ACC112 (cell line): ENCODE results near the gene L2HGDH.

Experiments
- H2AFZ ChIP-seq: fragments of 200-600 bp; sonication (generic); one replicate; pipeline ENCODE4 v1.6.0; 2017; ENCODE audit warnings: antibody characterized with exemption, low read length; ENCODE audit not compliant: unreplicated experiment
- H3K27ac ChIP-seq: fragments of 200-600 bp; sonication (generic); 2 replicates; pipeline ENCODE4 v1.5.1; 2014; ENCODE audit warnings: low read depth, mild to moderate bottlenecking, antibody characterized with exemption, low read length, moderate library complexity
- H3K27me3 ChIP-seq: fragments of 200-600 bp; sonication (generic); 2 replicates; pipeline ENCODE4 v1.6.1; 2014; ENCODE audit warnings: mild to moderate bottlenecking, antibody characterized with exemption, low read length, moderate library complexity, mixed read lengths; ENCODE audit not compliant: insufficient read depth
- H3K36me3 ChIP-seq: fragments of 200-600 bp; sonication (generic); 2 replicates; pipeline ENCODE4 v1.6.1; 2016; ENCODE audit warnings: mild to moderate bottlenecking, antibody characterized with exemption, low read length, moderate library complexity, mixed read lengths; ENCODE audit not compliant: insufficient read depth
- H3K4me1 ChIP-seq: fragments of 200-600 bp; sonication (generic); one replicate; pipeline ENCODE4 v1.6.1; 2016; ENCODE audit warnings: low read length, mixed read lengths; ENCODE audit not compliant: insufficient read depth, unreplicated experiment, control insufficient read depth
- H3K4me3 ChIP-seq: fragments of 200-600 bp; sonication (generic); 2 replicates; pipeline ENCODE4 v1.5.1; 2014; ENCODE audit warnings: mild to moderate bottlenecking, low read depth, low read length
- H3K79me2 ChIP-seq: fragments of 200-600 bp; sonication (generic); one replicate; pipeline ENCODE4 v1.6.0; 2016; ENCODE audit warnings: low read length; ENCODE audit not compliant: control insufficient read depth, unreplicated experiment, insufficient read depth

L2HGDH gene

DNA sequence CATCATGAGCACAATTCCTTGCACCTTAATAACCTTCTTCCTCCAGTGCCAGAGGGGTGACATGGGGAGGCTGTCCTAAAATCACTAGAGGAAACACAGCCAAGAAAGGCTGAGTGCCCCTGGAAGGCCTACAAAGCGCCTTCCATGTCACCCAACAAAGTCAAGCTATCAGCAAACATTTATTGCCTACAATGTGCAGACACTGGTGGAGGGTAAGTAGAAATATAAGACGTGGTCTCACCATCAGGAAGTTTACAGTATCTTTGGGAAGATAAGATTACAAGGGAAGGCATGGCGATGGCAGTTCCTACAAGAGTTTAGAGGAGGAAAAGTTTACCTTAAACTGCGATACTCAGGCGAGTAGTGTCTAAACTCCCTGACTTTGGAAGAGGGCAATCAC is 28.0 kb upstream of the L2HGDH start:
- no peak overlapping the region for H3K4me3 ChIP-seq
- H2AFZ ChIP-seq, result no peak overlapping the region
- H3K27me3 ChIP-seq, result no peaks in the 10 kb centered on the region
- H3K27ac ChIP-seq, result no peak overlapping the region
- H3K4me1 ChIP-seq, result peaks cover 35% of the 10 kb centered on the region
- H3K79me2 ChIP-seq, result no peaks in the 10 kb centered on the region
- no peaks in the 10 kb centered on the region for H3K36me3 ChIP-seq

DNA sequence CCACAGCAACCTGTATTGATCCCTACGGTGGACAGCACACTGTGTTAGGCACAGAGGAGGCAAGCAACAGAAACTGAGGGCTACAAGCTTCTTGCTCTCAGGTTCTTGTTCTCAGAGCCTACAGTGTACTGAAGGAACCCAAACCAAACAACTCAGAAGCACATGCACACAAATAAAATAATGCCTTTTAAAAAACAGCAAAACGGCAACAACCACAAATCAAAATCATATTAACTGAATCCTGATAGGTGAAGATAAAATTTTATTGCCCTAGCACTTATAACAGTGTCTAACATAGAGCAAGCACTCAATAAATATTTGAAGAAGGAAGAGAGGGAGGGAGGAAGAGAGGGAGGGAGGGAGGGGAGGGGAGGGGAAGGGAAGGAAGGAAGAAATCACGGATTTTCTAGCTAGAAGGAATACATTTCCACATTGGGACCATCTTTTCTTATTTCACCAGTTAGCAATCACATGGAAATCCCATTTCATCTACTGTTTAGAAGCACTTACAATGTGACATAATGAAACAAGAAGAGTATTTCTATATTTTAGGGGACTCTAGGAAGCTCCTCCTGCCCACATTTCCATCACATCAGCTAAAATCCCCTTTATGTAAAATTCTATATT is 27.3 kb upstream of the L2HGDH start:
- H3K4me3 ChIP-seq, result no peak overlapping the region
- no peak overlapping the region for H2AFZ ChIP-seq
- no peaks in the 10 kb centered on the region for H3K36me3 ChIP-seq
- H3K79me2 ChIP-seq, result no peaks in the 10 kb centered on the region
- no peak overlapping the region for H3K27ac ChIP-seq
- H3K4me1 ChIP-seq, result peaks cover 28% of the 10 kb centered on the region
- no peaks in the 10 kb centered on the region for H3K27me3 ChIP-seq

GRCh38 chr14:50338587-50338986 is 26.6 kb upstream of the L2HGDH start:
- Histone ChIP-seq H3K36me3 (no peaks in the 10 kb centered on the region), H2AFZ (no peak overlapping the region), H3K79me2 (no peaks in the 10 kb centered on the region), H3K4me3 (no peak overlapping the region), H3K27me3 (no peaks in the 10 kb centered on the region), H3K27ac (no peak overlapping the region), H3K4me1 (peaks cover 20% of the 10 kb centered on the region)

DNA sequence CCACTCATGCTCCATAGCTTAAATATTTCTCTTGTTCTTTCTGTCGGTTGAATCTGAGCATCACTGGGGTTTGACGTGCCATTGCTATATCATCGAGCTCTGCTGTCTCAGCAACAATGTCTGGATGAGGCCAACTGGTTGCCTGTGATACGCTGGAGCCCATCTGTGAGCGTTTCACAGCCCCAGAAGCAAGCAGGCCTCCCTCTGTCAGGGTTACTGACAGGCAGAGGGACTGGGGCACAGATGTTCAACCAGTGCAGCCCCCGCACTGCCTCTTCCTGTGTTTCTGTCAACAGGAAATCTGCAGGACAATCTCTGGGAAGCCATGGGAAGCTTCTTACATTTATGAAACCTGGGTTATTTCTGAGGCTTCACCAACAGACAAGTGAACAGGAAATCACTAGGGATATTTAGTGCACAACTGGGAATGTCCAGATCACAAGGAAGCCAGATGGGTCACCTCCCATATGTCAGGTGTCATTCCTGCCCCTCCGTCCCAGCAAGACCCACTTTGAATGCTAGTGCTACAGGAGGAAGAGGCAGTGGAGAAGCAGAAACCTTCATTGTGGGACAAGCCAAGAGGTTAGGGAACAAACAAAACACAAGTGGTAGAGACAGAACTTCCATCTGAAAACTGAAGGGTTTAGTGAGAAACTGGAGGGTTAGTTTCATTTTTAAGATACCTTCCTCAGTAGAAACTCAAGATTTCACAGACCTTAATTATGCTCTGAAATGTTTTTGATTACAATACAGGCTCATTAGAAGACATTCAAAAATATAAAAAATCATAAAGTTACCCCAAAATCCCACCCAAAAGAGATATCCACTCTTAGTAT is 24.2 kb upstream of the L2HGDH start:
- Histone ChIP-seq H3K79me2 (no peaks in the 10 kb centered on the region), H3K36me3 (no peaks in the 10 kb centered on the region), H3K4me3 (no peak overlapping the region), H3K27me3 (no peaks in the 10 kb centered on the region), H3K4me1 (peaks cover 22% of the 10 kb centered on the region), H3K27ac (no peak overlapping the region), H2AFZ (no peak overlapping the region)

DNA sequence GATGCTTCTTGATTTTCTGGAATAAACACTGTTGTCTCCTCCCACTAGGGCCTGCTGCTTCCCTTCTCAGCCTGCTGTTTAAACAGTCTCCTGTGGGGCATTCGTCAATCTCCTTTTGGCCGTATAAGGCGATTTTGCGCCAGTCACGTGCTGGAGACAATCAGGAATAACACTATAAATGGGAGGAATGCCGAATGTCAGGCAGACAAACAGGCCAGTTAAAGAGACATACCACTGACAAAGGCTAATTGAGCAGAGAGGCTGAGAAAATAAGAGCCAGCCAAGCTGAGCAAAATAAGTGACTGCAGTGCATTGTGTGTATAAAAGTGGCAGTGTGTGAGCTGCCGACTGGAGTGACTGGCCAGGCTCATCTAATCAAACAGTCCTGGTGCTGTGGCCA is 23.4 kb upstream of the L2HGDH start:
- H3K4me1 ChIP-seq, result peaks cover 22% of the 10 kb centered on the region
- no peak overlapping the region for H3K4me3 ChIP-seq
- no peak overlapping the region for H2AFZ ChIP-seq
- no peak overlapping the region for H3K27ac ChIP-seq
- H3K79me2 ChIP-seq, result no peaks in the 10 kb centered on the region
- H3K27me3 ChIP-seq, result no peaks in the 10 kb centered on the region
- no peaks in the 10 kb centered on the region for H3K36me3 ChIP-seq

DNA sequence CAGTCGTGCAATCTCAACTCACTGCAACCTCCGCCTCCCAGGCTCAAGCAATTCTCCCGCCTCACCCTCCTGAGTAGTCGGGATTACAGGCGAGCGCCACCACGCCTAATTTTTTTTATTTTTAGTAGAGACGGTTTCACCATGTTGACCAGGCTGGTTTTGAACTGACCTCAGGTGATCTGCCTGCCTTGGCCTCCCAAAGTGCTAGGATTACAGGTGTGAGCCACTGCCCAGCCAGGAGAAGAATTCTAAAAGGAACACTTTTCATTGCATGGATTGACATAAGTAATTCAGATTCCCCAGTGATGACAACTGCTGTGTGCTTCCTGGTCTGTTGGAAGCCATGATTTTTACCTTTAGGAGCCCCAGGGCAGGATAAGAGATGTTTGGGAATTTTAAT is 22.2 kb upstream of the L2HGDH start:
- H2AFZ ChIP-seq, result no peak overlapping the region
- no peaks in the 10 kb centered on the region for H3K27me3 ChIP-seq
- no peak overlapping the region for H3K4me3 ChIP-seq
- no peaks in the 10 kb centered on the region for H3K36me3 ChIP-seq
- peaks cover 22% of the 10 kb centered on the region for H3K4me1 ChIP-seq
- H3K79me2 ChIP-seq, result no peaks in the 10 kb centered on the region
- H3K27ac ChIP-seq, result no peak overlapping the region

DNA sequence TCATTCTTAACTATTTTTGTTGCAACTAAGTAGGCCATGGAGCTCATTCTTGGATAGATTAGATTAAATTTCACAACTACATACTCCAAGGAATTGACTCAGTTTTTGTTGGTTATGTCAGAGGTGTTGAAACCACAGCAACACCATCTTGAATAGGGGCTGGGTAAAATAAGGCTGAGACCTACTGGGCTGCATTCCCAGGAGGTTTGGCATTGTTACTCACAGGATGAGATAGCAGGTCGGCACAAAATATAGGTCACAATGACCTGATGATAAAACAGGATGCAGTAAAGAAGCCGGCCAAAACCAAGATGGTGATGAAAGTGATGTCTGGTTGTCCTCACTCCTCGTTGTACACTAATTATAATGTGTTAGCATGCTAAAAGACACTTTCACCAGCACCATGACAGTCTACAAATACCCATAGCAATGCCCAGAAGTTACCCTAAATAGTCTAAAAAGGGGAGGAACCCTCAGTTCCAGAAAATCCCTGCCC is 21.0 kb upstream of the L2HGDH start:
- H3K79me2 ChIP-seq, result no peaks in the 10 kb centered on the region
- H3K36me3 ChIP-seq, result no peaks in the 10 kb centered on the region
- peaks cover 22% of the 10 kb centered on the region for H3K4me1 ChIP-seq
- H3K4me3 ChIP-seq, result no peak overlapping the region
- H2AFZ ChIP-seq, result no peak overlapping the region
- no peaks in the 10 kb centered on the region for H3K27me3 ChIP-seq
- peak overlapping the region; percentile 64 for H3K27ac ChIP-seq

DNA sequence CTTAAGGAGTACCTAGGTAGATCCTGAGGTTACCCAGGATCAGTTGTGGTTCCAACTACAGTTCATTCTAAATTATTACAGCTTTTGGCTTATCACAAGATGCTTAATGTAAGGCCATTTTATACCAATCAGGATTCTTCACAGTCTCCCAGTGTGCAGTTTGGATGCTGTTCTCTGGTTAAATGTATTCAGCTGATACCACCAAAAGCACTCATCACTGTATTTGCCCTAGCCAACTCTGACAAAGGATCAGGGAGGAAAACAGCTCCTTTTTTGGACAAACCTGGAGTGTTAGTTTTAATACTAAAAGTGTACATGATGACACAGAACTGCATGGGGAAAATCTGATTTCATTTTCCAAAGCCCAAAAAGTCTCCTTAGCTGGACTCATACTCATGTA is 19.6 kb upstream of the L2HGDH start:
- Histone ChIP-seq H3K27me3 (no peaks in the 10 kb centered on the region), H2AFZ (no peak overlapping the region), H3K4me3 (no peak overlapping the region), H3K4me1 (peaks cover 22% of the 10 kb centered on the region), H3K27ac (no peak overlapping the region), H3K36me3 (no peaks in the 10 kb centered on the region), H3K79me2 (no peaks in the 10 kb centered on the region)

DNA sequence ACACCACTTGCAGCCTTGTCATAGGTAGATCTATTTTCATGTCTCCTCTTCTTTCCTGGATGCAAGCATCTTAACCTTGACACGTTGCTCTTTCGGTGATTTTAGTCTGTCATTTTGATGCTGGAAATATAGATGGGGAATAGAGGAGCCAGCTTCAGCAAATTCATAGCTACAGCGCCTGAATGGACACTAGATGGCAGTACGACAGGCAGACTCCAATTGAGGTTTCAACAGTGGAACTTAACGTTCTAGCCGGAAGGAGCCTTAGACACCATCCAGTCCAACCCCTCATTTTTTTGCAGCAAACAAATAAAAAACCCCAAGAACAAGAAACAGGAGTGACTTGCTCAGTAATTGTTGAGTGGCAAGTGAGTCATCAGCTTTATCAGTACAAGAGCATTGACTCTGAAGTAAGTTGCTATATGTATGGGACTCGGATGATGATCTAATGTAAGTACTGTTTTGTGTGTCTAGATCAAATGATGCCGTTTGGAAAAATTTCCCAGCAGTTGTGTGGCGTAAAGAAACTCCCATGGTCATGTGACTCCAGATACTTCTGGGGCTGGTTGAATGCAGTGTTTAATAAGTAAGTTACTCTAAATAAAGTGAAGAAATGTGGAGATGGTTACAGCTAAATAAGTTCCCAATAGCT is 9.1 kb upstream of the L2HGDH start:
- Histone ChIP-seq H3K4me1 (peaks cover 30% of the 10 kb centered on the region), H3K36me3 (peaks cover 3% of the 10 kb centered on the region; the same call in 1 of the 2 replicates), H2AFZ (peak overlapping the region; percentile 94), H3K4me3 (peak overlapping the region; percentile 68), H3K79me2 (peaks cover 15% of the 10 kb centered on the region), H3K27ac (peak overlapping the region; percentile 100), H3K27me3 (no peaks in the 10 kb centered on the region)

- Histone ChIP-seq H3K79me2 (peaks cover 15% of the 10 kb centered on the region), H3K4me1 (peaks cover 30% of the 10 kb centered on the region), H3K36me3 (peaks cover 3% of the 10 kb centered on the region; the same call in 1 of the 2 replicates), H3K4me3 (peak overlapping the region; percentile 68), H3K27ac (peak overlapping the region; percentile 100), H2AFZ (peak overlapping the region; percentile 27), H3K27me3 (no peaks in the 10 kb centered on the region)
Observed at GRCh38 chr14:50320283-50320682, 8.3 kb upstream of the L2HGDH start.
